OCI-LY1 (cell line): ENCODE measurements around the gene TRAF3IP1.

ENCODE experiments used
- EZH2 ChIP-seq: fragments of 200-600 bp; sonication (generic), shearing (Covaris generic); IDR thresholded peaks from 2 replicates; pipeline ENCODE4 v1.8.0; 2017; ENCODE audit warnings: borderline replicate concordance, mixed run types, mild to moderate bottlenecking, antibody characterized with exemption, low read length, moderate library complexity, mixed read lengths
- TF ChIP-seq, protein P1 (sequence below): fragments of 200-600 bp; sonication (generic), shearing (Covaris generic); IDR thresholded peaks from 2 replicates; pipeline ENCODE4 v1.5.1; 2017; ENCODE audit warnings: mild to moderate bottlenecking, antibody characterized with exemption, low read length, moderate library complexity, mixed read lengths

DNA sequence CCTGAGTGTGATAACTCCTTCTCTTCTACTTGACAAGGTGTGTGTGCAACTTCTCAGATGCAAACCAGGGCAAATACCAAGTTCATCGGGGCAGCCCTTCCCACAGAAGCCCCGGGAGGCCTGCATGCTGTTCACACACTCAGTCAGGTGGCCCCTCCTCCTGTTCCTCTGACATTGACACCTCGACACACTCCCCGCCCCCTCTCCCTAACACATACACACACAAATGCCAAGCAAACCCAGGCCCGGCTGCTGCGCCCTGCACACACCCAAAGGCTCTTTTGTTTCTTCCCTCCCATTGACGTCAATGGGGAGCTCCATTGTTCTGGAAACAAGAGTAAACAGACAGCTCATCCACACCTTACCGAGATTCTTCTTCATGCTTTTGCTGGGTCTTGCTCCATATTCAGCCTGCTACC lies 30.2 kb upstream of the TRAF3IP1 start:
- TF ChIP-seq, protein P1, sequence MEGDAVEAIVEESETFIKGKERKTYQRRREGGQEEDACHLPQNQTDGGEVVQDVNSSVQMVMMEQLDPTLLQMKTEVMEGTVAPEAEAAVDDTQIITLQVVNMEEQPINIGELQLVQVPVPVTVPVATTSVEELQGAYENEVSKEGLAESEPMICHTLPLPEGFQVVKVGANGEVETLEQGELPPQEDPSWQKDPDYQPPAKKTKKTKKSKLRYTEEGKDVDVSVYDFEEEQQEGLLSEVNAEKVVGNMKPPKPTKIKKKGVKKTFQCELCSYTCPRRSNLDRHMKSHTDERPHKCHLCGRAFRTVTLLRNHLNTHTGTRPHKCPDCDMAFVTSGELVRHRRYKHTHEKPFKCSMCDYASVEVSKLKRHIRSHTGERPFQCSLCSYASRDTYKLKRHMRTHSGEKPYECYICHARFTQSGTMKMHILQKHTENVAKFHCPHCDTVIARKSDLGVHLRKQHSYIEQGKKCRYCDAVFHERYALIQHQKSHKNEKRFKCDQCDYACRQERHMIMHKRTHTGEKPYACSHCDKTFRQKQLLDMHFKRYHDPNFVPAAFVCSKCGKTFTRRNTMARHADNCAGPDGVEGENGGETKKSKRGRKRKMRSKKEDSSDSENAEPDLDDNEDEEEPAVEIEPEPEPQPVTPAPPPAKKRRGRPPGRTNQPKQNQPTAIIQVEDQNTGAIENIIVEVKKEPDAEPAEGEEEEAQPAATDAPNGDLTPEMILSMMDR, result no peak
- no peak for TF ChIP-seq EZH2
